HG02885 (cell line): Measurements from ENCODE around the gene PRKCA.
"Not testable (repeated sequence)": the region's sequence is repeated elsewhere in the genome, so short reads cannot be mapped to it uniquely, and the experiment has no call there.

Source experiments
- ATAC-seq: cut with Tn5 transposase; IDR thresholded peaks from one replicate; pipeline ENCODE4 v1.9.1; 2021; ENCODE audit warnings: mild to moderate bottlenecking; ENCODE audit not compliant: unreplicated experiment, poor library complexity

The PRKCA gene

DNA sequence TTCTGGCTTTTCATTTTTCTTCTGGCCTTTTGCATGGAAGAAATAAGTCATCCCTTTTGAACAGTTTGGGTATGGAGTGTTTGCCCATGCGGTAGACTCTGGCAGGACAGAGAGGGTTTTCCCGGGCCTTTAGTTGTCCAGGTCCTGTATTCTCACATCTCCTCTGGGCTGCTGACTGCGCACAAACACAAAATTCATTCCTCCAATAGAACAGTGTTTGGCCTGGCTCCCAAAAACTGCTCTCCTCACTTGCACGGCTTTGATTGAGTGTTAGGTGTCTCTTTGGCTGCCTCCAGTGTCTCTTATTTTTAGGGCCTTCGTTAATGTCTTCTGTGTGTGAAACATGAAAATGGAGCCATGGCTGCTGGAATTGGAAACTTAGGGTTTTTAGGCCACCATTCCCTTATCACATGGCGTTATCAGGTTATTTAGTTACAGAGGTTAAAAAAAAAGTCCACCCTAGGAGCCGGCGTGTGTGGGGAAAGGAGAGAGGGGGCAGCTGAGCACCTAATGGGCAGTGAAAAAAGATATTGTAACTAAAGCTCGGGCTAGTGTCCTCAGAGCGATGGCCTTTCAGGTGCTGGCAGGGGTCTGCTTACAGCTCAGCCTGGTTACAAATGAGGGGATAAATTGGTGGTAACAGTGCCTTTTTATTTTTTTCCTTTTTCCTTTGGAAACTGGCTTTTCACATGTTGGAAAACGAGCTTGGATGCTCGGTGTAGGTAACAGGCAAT, 47.3 kb downstream of the PRKCA start:
- ATAC-seq: no peak

DNA sequence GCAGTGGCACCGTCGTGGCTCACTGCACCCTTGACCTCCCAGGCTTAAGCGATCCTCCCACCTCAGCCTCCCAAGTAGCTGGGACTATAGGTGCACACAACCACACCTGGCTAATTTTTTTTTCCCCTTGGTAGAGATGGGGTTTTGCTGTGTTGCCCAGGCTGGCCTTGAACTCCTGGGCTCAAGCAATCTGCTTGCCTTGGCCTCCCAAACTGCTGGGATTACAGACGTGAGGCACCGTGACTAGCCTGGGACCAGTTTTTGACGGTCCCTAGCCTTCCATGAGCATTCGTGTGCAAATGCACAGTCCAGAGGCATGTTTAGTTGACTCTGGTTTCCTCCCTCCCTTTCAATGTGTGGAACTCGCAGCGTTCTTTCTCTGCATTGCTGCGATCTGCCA, 48.2 kb downstream of the PRKCA start:
- ATAC-seq: not testable (repeated sequence)

DNA sequence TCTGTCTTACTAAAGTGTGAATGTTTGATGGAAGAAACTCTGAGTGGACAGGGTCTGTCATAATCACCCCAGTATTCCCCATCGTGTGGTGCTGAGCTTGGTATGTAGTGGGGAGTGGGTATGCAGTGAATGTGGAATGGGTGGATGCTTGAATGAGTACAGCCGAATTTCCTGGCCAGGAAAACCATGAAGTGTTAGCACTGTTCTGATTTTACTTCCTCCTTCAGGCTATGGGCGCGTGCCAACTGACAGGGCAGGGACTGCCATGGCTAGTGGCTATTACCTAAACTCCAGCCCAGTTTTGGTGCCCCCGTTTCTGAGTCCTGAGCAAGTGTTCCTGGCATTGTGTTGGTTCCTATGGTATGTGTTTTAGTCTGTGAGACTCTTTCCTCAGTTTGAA, 48.6 kb downstream of the PRKCA start:
- ATAC-seq: no peak

DNA sequence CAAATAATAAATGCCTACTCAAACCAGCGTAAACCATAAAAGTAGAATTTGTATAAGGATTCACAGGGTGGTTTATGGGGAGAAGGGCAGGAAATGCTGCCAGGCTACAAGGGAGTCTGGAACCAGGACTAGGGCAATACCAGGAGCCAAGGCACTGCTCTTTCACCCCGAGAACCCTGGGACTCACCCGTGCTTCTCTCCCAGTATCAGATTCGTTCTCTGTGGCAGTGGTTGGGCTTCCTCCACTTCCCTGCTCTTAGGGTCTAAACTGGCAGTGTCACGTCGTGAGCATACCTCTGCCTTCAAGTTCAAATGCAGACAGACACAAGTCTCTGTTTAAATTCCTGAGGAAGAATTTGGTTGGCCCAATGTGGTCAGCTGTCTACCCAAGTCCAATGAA, 49.3 kb downstream of the PRKCA start:
- no peak for ATAC-seq

DNA sequence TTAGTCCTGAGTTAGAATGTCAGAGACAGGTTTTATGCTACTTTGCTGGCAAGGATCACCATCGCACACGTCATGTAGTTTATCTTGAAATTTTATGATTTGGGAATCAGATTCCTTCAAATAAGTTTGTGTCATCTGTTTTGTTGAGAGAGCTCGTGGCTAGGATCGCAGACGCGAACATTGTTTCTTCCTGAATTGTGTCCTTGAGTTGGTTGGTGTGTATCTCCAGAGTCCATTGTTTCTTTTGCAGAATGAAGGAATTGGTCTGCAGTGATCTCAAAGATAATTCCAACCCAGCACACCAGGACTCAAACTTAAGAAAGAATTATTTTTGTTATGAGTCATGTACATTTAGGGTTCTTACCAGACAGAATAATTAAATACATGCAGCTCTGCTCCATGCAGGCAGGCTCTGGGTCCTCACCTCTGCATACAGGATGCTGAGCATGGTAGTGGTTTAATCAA, 51.6 kb downstream of the PRKCA start:
- no peak for ATAC-seq

DNA sequence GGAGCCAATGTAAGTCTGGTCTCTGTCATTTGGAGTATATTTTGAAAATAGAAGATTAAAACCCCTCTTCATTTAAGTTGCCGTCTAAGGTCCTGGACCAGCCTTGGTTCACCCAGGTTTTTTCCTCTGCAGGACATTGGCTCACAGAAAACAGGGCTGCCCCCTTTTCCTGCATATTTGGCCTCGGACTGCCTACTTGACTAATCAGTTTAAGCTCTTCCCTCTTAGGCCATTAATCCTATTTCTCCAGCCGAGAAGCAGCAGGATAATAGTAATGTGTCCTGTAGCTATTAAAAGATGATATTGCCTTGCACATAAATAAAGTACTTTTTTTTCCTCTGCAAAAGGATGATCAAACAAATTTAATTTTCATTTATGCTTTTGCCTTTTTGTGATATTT, 52.1 kb downstream of the PRKCA start:
- no peak for ATAC-seq

DNA sequence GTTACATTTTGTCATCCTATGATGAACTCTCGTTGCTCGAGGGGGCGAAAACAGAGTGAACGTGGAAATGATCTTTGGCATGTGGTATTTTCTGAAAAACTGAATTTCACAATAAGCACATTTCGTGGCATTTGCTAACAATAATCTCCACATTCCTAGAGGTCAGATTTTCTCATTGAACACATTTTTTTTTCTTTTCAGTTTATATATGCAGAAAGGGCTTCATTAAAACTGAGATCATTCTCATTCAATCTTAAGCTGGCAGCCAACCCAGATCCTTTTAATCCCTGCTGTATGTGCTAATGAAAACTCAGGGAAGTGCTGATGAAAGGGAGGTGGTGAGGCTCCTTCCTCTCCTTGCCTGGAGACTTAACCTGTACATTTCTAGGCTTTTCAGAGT, 52.6 kb downstream of the PRKCA start:
- no peak for ATAC-seq

DNA sequence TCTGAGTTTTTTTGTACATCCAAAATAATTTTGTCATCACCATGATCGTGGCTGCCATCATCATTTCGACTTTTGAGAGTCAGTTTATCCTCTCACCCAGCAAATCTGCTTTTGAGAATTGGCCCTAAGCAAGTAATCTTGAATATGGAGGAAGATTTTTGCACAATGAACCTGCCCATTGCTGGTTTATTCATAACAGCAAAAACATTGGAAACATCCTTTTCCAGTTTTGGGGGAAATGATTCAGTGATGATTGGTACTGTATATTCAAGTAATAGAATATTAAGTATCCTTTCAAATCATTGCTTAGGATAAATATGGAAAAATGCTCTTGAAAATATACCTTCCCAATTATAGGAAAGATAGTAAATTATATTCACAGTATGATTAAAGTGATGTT, 53.1 kb downstream of the PRKCA start:
- ATAC-seq: no peak

DNA sequence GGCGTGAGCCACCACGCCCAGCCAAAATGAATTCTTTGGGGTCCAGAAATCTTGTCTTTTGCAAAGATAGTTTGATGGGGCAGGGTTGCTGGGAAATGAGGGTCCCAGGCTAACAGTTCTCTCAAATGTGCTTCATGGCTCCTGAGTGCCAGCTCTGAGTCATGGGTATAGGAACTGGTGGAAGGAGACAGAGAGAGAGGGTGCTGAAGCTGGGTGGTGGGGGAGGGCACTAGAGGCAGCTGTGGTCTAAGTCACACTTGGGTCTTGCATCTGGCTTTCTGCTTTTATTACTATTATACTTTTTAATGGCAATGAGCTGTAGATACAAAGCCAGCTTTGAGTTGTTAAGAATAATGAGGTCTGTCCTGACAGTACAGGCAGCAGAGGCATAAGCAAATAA, 54.6 kb downstream of the PRKCA start:
- ATAC-seq: no peak

DNA sequence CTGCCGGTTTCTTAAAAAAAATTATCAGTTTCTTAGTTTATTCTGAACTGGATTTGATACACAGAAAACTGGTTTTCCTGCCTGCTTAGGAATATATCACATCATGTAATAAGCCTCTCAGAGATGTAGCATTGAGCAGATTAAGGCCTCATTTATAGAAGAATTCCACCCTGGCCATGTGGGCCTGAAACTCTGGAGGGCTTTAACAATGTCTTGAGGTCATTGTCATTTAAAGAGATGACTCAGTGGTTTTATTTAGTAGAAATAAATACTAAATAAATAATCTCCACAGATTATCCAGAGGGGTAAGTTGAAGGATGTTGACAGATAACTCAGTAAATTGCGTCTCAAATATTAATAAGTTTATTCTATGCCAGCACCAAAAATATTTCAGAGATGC, 56.9 kb downstream of the PRKCA start:
- no peak for ATAC-seq

DNA sequence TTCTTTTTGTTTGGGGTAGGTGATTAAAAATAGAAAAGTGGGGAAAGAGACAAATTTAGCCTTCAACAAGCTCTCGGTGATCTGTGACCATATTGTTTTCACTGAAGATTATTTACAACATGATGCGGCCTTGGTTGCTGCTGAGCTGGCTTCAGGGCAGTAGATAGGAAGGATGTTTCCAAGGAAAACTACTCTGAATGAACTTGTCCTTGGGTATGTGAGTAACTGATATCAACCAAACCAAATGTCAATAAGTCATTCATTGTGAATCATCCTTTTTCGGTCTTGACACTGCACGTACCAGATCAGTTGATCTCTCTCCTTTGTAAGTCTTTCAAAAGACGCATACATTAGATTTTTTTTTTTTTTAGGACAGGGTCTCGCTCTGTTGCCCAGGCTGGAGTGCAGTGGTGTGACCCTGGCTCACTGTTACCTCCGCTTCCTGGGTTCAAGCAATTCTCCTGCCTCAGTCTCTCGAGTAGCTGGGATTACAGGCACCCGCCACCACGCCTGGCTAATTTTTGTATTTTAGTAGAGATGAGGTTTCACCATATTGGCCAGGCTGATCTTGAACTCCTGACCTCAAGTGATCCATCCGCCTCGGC, 58.6 kb downstream of the PRKCA start:
- ATAC-seq: not testable (repeated sequence)

DNA sequence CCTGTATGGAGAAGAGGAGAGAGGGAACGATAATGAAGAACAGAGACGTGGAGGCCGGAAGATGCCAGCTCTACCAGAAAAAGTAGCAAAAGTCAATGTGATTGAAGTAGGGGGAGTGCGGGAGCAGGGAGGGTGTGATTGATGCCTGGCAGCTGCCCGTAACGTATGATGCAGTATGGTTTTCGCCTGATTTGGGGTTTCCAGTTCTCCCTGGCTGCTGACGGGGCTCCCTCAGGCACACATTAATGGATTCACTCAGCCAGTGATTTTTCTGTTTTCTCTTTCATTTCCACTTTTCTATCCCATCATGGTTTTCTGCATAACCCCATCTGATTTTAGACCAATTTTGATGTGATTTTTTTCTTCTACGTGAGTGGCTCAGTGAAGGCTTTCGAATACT, 62.1 kb downstream of the PRKCA start:
- no peak for ATAC-seq

DNA sequence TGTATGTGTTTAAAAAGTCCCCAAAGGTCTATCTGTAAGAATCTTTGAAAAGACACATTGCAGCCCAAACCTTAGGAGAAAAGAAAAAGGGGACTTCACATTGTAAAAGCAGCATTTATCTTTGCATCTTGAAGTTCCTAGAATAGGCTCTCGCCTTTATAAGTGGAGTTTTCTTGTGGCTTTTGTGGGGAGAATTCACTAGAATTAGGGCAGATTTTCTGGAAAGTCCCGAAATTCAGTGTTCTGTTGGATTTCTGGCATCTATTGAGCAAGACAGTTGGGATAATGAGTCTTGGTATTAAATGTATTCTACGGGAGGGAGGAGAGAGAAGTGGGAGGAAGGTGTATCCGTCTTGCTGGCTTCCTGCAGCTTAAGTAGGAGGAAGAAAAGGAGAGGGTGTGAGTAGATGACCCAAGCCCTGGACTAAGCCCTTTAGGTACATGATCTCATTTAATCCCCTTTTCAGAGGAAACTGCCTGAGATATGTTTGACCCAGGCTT, 62.6 kb downstream of the PRKCA start:
- no peak for ATAC-seq

DNA sequence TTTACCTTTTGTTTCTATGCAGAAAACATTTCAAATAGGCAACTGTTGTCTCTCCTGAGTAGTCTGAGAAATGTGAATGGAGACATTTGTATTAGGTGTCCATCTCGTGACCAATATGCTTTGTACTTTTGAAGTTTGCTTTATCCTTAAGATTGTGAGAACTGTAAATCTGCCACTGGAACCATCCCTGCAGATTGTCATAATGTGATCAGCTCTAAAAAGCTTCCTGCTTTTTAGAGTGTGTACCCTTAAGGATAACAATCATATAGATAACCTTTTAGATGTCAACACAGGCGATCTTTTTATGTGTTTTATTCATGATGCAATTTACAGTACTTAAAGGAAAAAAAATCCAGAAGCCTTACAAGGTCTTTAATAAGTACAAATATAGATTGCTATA, 63.5 kb downstream of the PRKCA start:
- ATAC-seq: no peak

DNA sequence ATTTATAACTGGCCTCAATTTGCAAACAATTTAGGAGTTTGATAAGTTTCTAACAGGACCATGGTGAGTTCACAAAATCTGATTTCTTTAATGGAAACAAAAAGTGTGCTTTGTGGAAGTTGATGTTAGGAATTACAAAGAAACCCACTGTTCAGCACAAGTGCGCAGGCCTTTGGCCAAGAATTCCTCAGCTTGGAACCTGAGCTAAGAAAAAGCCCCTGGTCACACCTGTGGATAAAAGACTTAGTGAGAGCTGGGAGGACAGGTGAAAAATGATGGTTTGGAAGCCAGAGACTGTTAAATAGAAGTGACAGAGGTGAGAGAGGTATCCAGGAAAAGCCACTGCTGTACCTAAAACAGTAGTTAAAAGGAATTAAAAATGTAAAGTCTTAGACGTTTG, 64.7 kb downstream of the PRKCA start:
- ATAC-seq: no peak

DNA sequence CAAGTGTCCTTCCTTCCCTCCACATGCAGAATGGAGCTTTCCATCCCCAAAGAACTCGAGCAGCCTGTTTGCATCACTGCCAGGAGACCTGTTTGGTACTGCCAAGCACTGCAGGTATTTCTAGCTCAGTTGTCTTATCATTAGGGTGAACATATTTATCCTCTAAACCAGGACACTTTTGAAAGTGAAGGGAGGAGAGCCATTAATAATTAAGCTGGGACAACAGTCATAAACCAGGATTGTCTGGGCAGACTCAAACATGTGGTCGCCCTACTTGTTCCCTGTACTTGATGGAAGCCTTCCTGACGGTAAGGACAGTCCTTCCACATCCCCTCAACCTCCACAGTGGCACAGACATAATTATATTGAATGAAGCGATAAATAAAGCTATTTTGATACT, 67.4 kb downstream of the PRKCA start:
- no peak for ATAC-seq

DNA sequence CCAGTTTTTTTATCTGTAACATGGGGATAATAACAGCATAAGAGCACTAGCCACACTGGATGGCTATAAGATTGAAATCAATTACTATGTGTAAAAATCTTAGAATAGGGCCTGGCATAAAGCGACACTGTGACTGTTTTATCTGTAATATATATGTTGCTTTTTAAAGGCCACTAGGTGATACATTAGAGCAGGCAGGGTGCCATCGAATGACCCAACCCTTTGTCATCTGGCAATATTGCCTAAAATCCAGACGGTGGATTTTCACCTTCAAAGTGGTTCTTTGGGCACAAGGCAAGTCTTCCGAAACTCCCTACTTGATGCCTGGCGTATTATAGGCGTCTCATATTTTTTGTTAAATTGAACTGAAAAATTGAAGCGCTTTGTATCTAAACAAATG, 69.1 kb downstream of the PRKCA start:
- ATAC-seq: no peak

DNA sequence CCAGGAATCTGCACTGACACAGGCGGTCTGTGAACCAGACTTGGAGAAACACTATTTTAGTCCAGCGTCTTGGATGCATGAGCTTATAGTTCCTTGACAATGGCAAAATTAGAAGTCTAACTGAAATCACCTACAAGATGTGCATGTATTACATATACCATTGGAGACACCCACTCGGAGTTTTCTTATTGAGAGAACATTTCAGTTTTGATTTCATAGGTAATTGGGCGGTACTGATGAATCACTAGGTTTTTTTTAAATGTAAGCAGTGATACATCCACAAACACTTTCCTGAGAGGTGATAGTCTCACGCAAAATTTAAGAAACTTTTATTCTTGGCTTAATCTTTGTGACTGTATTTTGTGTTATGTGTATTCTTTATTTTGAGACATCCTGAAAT, 69.8 kb downstream of the PRKCA start:
- no peak for ATAC-seq

DNA sequence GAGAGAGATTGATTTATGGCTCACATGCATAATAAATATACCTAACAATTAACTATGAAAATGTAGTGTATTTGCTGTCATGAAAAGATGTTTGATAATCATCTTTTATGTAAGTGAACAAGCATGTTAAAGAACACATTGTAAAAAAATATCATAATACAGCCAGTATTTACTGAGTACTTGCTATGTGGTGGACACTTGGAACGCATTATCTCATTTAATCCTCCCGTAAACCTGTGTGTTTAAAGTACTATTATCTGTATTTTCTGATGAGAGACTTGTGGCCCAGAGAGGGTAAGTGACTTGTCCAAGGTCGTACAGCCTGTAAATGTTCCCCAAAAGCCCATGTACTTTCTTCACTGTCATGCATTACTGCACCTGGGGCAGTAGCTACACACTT, 70.7 kb downstream of the PRKCA start:
- no peak for ATAC-seq

DNA sequence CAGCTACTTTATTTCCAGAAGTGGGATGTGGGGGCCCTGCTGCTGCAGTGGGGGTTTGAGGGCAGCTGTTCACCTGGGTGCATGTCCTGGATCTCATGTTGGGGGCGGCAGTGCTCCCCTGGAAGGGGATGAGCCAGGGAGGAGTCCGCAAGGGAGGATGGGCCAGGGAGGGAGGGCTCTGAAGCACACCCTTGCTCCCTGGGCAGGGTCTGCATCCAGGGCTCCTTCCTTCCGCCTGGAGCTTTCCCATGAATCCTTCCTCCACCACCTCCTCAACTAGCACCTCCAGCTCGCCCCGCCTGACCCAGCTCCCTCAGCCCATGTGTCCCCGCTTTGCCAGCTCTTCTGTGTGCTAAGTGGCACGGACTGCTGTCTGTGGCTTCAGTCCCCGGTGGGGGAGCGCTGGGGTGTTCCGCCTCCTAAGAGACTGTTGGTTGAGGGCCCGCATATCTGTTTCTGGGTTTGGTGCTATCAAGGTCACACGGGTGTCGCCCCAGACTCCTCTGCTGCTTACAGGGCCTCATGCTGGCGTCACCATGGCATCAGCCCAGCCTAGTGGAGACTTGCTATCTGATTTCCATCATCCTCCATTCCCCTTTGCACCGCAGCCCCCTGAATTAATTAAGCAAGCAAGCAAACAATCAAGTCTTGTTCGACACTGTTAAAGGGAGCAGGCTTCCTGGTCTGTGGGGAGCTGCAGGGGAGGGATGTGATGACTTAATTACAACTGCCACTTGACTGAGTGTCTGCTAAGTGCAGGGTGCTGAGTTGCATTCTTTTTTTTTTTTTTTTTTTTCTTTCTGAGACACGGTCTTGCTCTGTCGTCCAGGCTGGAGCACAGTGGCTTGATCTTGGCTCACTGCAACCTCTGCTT, 71.8 kb downstream of the PRKCA start:
- no peak for ATAC-seq

DNA sequence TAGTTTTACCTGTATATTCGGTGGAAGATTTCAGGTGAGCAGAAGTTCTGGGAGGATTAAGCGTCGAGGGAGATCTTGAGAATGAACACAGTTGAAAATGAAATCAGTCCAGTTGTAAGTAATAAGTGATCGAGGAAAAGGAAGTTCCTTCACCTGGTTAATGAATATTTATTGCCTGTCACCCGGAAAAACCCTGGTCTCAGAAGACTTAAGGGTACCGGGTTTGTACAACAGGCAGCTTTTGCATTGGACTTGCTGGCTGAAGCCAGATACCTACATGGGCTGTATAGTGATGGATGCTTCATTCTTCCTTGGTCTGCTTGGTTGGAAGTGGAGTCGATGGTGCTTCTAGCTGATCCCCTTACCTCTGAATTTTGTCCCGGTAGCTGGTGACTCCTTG, 72.7 kb downstream of the PRKCA start:
- ATAC-seq: no peak
